HL-60 (cell line): Measurements from ENCODE around the gene SHROOM4.

Source experiments
- DNase-seq, 2 experiments: peaks; one replicate each; pipeline ENCODE4 v3.0.0-alpha.2; 2010 to 2020; ENCODE audit warnings: low read depth in 1 of 2, low spot score in 1 of 2
- H3K27ac ChIP-seq: fragments of 250-450 bp; sonication (Bioruptor Pico); replicated peaks from 2 replicates; pipeline ENCODE4 v1.5.1; 2020; ENCODE audit warnings: mild to moderate bottlenecking, moderate library complexity
- H3K27me3 ChIP-seq: fragments of 250-450 bp; sonication (Bioruptor Pico); 2 replicates; pipeline ENCODE4 v1.5.1; 2021; ENCODE audit warnings: mild to moderate bottlenecking, moderate library complexity; ENCODE audit not compliant: insufficient read depth, poor library complexity, severe bottlenecking
- H3K4me3 ChIP-seq: replicated peaks from 2 replicates; pipeline ENCODE4 v1.5.1; 2011; ENCODE audit warnings: mild to moderate bottlenecking, control low read depth, low read length; ENCODE audit not compliant: insufficient read depth
- GABPA ChIP-seq: IDR thresholded peaks from 2 replicates; pipeline ENCODE4 v1.6.1; 2012; ENCODE audit warnings: low read depth
- POLR2AphosphoS5 ChIP-seq: IDR thresholded peaks from 2 replicates; pipeline ENCODE4 v1.6.1; 2012; ENCODE audit warnings: low read depth
- SPI1 ChIP-seq: IDR thresholded peaks from 2 replicates; pipeline ENCODE4 v1.6.1; 2012; ENCODE audit warnings: low read depth, mild to moderate bottlenecking, borderline replicate concordance
- TF ChIP-seq, protein P1 (sequence below): IDR thresholded peaks from 2 replicates; pipeline ENCODE4 v1.6.1; 2012; ENCODE audit warnings: low read depth; ENCODE audit not compliant: insufficient replicate concordance
- TF ChIP-seq, protein P2 (sequence below): IDR thresholded peaks from one replicate; pipeline ENCODE4 v1.5.1; 2011; ENCODE audit warnings: low read length, control low read depth, inconsistent platforms; ENCODE audit not compliant: insufficient read depth

SHROOM4 gene

DNA sequence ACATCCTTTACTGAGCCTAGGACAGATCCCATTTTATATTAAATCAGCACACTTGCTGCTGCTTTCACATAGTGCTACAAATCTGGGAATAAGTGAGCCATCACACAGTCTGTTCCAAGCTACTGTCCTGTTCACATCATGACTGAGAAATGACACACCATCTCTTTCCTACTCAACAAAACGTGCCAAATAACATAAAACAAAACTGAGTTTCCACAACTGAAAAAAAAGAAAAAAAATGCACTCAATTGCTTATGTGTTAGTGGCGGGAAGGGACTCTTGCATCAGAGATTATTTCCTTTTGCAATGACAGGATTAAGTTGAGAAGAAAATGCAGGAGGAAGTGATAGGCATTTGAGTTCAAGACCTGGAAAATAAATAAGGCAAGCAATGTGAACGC, 109.0 kb downstream of the SHROOM4 start:
- H3K4me3 ChIP-seq, result no peak overlapping the region
- no peak for DNase-seq
- TF ChIP-seq, protein P1, sequence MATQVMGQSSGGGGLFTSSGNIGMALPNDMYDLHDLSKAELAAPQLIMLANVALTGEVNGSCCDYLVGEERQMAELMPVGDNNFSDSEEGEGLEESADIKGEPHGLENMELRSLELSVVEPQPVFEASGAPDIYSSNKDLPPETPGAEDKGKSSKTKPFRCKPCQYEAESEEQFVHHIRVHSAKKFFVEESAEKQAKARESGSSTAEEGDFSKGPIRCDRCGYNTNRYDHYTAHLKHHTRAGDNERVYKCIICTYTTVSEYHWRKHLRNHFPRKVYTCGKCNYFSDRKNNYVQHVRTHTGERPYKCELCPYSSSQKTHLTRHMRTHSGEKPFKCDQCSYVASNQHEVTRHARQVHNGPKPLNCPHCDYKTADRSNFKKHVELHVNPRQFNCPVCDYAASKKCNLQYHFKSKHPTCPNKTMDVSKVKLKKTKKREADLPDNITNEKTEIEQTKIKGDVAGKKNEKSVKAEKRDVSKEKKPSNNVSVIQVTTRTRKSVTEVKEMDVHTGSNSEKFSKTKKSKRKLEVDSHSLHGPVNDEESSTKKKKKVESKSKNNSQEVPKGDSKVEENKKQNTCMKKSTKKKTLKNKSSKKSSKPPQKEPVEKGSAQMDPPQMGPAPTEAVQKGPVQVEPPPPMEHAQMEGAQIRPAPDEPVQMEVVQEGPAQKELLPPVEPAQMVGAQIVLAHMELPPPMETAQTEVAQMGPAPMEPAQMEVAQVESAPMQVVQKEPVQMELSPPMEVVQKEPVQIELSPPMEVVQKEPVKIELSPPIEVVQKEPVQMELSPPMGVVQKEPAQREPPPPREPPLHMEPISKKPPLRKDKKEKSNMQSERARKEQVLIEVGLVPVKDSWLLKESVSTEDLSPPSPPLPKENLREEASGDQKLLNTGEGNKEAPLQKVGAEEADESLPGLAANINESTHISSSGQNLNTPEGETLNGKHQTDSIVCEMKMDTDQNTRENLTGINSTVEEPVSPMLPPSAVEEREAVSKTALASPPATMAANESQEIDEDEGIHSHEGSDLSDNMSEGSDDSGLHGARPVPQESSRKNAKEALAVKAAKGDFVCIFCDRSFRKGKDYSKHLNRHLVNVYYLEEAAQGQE, result no peak
- TF ChIP-seq POLR2AphosphoS5 (no peak), SPI1 (no peak), GABPA (no peak)
- TF ChIP-seq, protein P2, sequence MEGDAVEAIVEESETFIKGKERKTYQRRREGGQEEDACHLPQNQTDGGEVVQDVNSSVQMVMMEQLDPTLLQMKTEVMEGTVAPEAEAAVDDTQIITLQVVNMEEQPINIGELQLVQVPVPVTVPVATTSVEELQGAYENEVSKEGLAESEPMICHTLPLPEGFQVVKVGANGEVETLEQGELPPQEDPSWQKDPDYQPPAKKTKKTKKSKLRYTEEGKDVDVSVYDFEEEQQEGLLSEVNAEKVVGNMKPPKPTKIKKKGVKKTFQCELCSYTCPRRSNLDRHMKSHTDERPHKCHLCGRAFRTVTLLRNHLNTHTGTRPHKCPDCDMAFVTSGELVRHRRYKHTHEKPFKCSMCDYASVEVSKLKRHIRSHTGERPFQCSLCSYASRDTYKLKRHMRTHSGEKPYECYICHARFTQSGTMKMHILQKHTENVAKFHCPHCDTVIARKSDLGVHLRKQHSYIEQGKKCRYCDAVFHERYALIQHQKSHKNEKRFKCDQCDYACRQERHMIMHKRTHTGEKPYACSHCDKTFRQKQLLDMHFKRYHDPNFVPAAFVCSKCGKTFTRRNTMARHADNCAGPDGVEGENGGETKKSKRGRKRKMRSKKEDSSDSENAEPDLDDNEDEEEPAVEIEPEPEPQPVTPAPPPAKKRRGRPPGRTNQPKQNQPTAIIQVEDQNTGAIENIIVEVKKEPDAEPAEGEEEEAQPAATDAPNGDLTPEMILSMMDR, result no peak
- H3K27me3 ChIP-seq, result no peaks in the 10 kb centered on the region
- H3K27ac ChIP-seq, result no peak overlapping the region

DNA sequence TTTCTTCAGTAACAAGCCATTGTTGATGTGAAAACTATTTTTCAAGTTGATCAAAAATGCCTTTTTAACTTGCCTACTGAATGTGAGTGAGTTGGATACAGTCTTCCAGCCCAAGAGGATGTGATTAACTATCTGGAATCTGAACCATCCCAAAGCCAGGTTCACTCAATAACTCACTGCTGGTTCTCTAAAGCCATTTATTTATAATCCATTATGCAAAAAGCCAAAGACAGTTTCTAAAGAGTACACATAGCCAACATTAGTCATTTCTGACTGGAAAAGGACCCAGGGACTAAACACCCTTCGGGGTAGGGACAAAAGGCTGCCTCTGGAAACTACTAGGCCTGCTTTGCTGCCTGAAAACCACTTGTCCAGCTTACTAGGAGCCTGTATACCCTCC, 109.6 kb downstream of the SHROOM4 start:
- Histone ChIP-seq H3K27me3 (no peaks in the 10 kb centered on the region), H3K27ac (no peak overlapping the region), H3K4me3 (no peak overlapping the region)
- TF ChIP-seq SPI1, result no peak
- TF ChIP-seq GABPA, result no peak
- TF ChIP-seq, protein P1, result no peak
- TF ChIP-seq POLR2AphosphoS5, result no peak
- TF ChIP-seq, protein P2, result no peak
- DNase-seq, result no peak

DNA sequence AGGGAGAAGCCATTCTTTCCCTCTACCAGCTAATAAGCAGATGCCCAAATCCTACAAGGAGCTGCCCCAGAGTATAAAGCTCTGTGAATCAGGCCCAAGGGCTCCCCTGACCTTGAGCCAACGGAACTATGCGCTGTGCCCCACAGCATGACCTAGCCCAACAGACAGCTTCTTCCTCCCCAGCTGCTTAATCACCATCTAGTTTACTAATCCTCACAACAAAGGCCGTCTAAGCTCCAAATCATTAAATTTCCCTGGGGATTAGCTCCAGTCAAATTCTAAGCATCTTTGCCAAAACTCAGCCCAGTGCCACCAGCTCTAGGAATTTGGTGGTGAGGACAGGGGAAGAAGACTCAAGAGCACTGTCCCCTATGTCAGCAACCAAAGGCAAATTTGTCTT, 113.1 kb downstream of the SHROOM4 start:
- H3K4me3 ChIP-seq, result no peak overlapping the region
- no peak for DNase-seq
- H3K27ac ChIP-seq, result no peak overlapping the region
- H3K27me3 ChIP-seq, result no peaks in the 10 kb centered on the region
- TF ChIP-seq, protein P2, result no peak
- TF ChIP-seq SPI1 (no peak), POLR2AphosphoS5 (no peak), GABPA (no peak)
- TF ChIP-seq, protein P1, result no peak
